Breast epithelium (tissue), 4 donors: Measurements from ENCODE around the gene MRGPRX2. TPM values are rescaled to one million over a fixed set of nuclear protein-coding genes. Genes with fewer than 3 reads are reported as not detected.

Source experiments
- DNase-seq, 2 donors: peaks; one replicate each; pipeline ENCODE4 v3.0.0-alpha.2; 2019; ENCODE audit warnings: low spot score in 2 of 2
- H3K27ac ChIP-seq, 2 donors: fragments of 200-600 bp; sonication (generic) in 1 of 2; one replicate each; pipeline ENCODE4 v1.5.1; 2016 to 2019; ENCODE audit warnings: mild to moderate bottlenecking in 1 of 2
- H3K27me3 ChIP-seq, 2 donors: fragments of 200-600 bp; sonication (generic) in 1 of 2; one replicate each; pipeline versions ENCODE4 v1.5.1 to v1.6.0; 2017 to 2019; ENCODE audit warnings: control low read depth in 1 of 2, mild to moderate bottlenecking in 1 of 2
- H3K36me3 ChIP-seq: fragments of 200-600 bp; one replicate; pipeline ENCODE4 v1.5.1; 2019
- H3K4me1 ChIP-seq, 2 donors: fragments of 200-600 bp; sonication (generic); one replicate each; pipeline ENCODE4 v1.5.1; 2016 to 2019; ENCODE audit warnings: control low read depth in 1 of 2
- H3K4me3 ChIP-seq, 3 donors: fragments of 200-600 bp; sonication (generic); 1 replicate in 2 of 3; 2 replicates in 1 of 3; pipeline ENCODE4 v1.5.1; 2016 to 2019; ENCODE audit warnings: mild to moderate bottlenecking in 3 of 3, moderate library complexity in 2 of 3
- H3K9me3 ChIP-seq, 2 donors: fragments of 200-600 bp; sonication (generic) in 1 of 2; one replicate each; pipeline ENCODE4 v1.5.1; 2016 to 2019; ENCODE audit warnings: control low read depth in 1 of 2
- CTCF ChIP-seq, 3 donors: fragments of 450-650 bp; IDR thresholded peaks; one replicate each; pipeline ENCODE4 v1.5.1; 2016 to 2017; ENCODE audit warnings: antibody characterized with exemption in 3 of 3, mild to moderate bottlenecking in 3 of 3, moderate library complexity in 3 of 3
- POLR2A ChIP-seq: fragments of 450-650 bp; IDR thresholded peaks from one replicate; pipeline ENCODE4 v1.6.1; 2016; ENCODE audit warnings: antibody characterized with exemption, mild to moderate bottlenecking, moderate library complexity
- POLR2AphosphoS5 ChIP-seq, 3 donors: sonication (generic); formaldehyde crosslinking; IDR thresholded peaks; one replicate each; pipeline ENCODE4 v1.6.1; 2017; ENCODE audit warnings: antibody characterized with exemption in 3 of 3
- intact Hi-C: fragments of 100-400 bp; cut with DNase I; formaldehyde crosslinking; loops from one replicate; pipeline ENCODE4 v1.15.1; 2023; ENCODE audit warnings: low total_unique reads
- total RNA-seq, 3 donors: library from RNA; depleted of rRNA; stranded (reverse); fragments of >200 nt; gene quantifications; one replicate each; pipeline ENCODE4 v1.1.0, GENCODE V29; 2016

Gene MRGPRX2
- total RNA-seq, 3 donors from 2014 or later, result 1.4 TPM; not detected in 2

GRCh38 chr11:19075636-19076035 is 15.1 kb upstream of the MRGPRX2 start:
- H3K4me1 ChIP-seq, result no peaks in the 10 kb centered on the region
- intact Hi-C loops, result no loop called here
- no peak overlapping the region for H3K27ac ChIP-seq
- no peaks in the 10 kb centered on the region for H3K36me3 ChIP-seq
- H3K9me3 ChIP-seq, result no peaks in the 10 kb centered on the region
- no peak for DNase-seq
- no peak for TF ChIP-seq POLR2AphosphoS5 (IDR thresholded peaks at IDR 0.05)
- H3K4me3 ChIP-seq, result no peak overlapping the region
- H3K27me3 ChIP-seq, result no peaks in the 10 kb centered on the region

- no peaks in the 10 kb centered on the region for H3K36me3 ChIP-seq
- H3K27me3 ChIP-seq, result no peaks in the 10 kb centered on the region
- H3K4me1 ChIP-seq, result no peaks in the 10 kb centered on the region
- DNase-seq, result no peak
- no peaks in the 10 kb centered on the region for H3K9me3 ChIP-seq
- TF ChIP-seq CTCF (IDR thresholded peaks at IDR 0.05), result no peak
- TF ChIP-seq POLR2AphosphoS5 (IDR thresholded peaks at IDR 0.05), result no peak
- TF ChIP-seq POLR2A, result no peak
- no peak overlapping the region for H3K27ac ChIP-seq
- no peak overlapping the region for H3K4me3 ChIP-seq
- intact Hi-C loops, result loop anchor here (5.0 kb wide), 1 partner anchor 484 kb away; no protein-coding TSS in a partner anchor
Measured at GRCh38 chr11:19073454-19074415, 13.2 kb upstream of the MRGPRX2 start.

GRCh38 chr11:19072464-19072863 is 11.9 kb upstream of the MRGPRX2 start:
- TF ChIP-seq POLR2A, result no peak
- TF ChIP-seq CTCF (IDR thresholded peaks at IDR 0.05), result no peak
- no peak for TF ChIP-seq POLR2AphosphoS5 (IDR thresholded peaks at IDR 0.05)
- H3K27ac ChIP-seq, result no peak overlapping the region
- no peak overlapping the region for H3K4me3 ChIP-seq
- H3K36me3 ChIP-seq, result no peaks in the 10 kb centered on the region
- no peak for DNase-seq
- intact Hi-C loops, result loop anchor here (5.0 kb wide), 1 partner anchor 485 kb away; no protein-coding TSS in a partner anchor
- H3K9me3 ChIP-seq, result no peaks in the 10 kb centered on the region
- H3K4me1 ChIP-seq, result no peaks in the 10 kb centered on the region
- no peaks in the 10 kb centered on the region for H3K27me3 ChIP-seq

- Histone ChIP-seq H3K4me1 (no peaks in the 10 kb centered on the region), H3K27me3 (no peaks in the 10 kb centered on the region), H3K4me3 (peak overlapping the region in 1 of 3 donors; percentile 50), H3K9me3 (no peaks in the 10 kb centered on the region), H3K36me3 (no peaks in the 10 kb centered on the region), H3K27ac (no peak overlapping the region)
- peak in 1 of 2 donors; percentile 29 for DNase-seq
- intact Hi-C loops, result loop anchor here (5.0 kb wide), 1 partner anchor 486 kb away; no protein-coding TSS in a partner anchor
- TF ChIP-seq POLR2A (no peak), POLR2AphosphoS5 (IDR thresholded peaks at IDR 0.05) (no peak), CTCF (IDR thresholded peaks at IDR 0.05) (peak; percentile 89 to 98 (median 97))
Measured at GRCh38 chr11:19071255-19071654, 10.7 kb upstream of the MRGPRX2 start.

- no peak for DNase-seq
- Histone ChIP-seq H3K4me1 (no peaks in the 10 kb centered on the region), H3K27me3 (no peaks in the 10 kb centered on the region), H3K36me3 (no peaks in the 10 kb centered on the region), H3K9me3 (no peaks in the 10 kb centered on the region), H3K27ac (no peak overlapping the region), H3K4me3 (no peak overlapping the region)
- intact Hi-C loops, result no loop called here
- TF ChIP-seq CTCF (IDR thresholded peaks at IDR 0.05) (no peak), POLR2A (no peak), POLR2AphosphoS5 (IDR thresholded peaks at IDR 0.05) (no peak)
Measured at GRCh38 chr11:19059833-19060232, 684 bp downstream of the MRGPRX2 start.
